HepG2 (cell line): ENCODE data around the gene KRTAP10-8. TPM values are rescaled to one million over a fixed set of nuclear protein-coding genes. Genes with fewer than 3 reads are reported as not detected.
A peak's percentile ranks its signal among the peaks of the same experiment; 100 is the strongest.

ENCODE experiments used
- ATAC-seq: fragments of 200-7000 bp; cut with Tn5 transposase; 3 replicates; pipeline ENCODE4 v1.9.1; 2020; ENCODE audit warnings: mild to moderate bottlenecking, moderate library complexity
- BruUV-seq: library from RNA; stranded (reverse); fragments of 400-500 nt; replicated peaks from 2 replicates; lab custom pipeline; 2021; lab: Mats Ljungman, UMichigan
- CTCF ChIA-PET: fragments of 300-600 bp; formaldehyde crosslinking; extraction: SDS; loops from one replicate; lab custom pipeline; 2021; ENCODE audit warnings: low total read pairs, inconsistent platforms, low intra/inter-chr PET ratio; lab: Yijun Ruan, JAX
- POLR2A ChIA-PET: fragments of 350-600 bp; sonication (Branson Sonifier 250); formaldehyde crosslinking; loops from one replicate; lab custom pipeline; 2020; ENCODE audit warnings: antibody characterized with exemption, inconsistent platforms; lab: Yijun Ruan, JAX
- DNase-seq: peaks from one replicate; pipeline ENCODE4 v3.0.0-alpha.2; 2015; ENCODE audit warnings: low spot score
- FAIRE-seq: peaks from 3 replicates; lab custom pipeline; 2011; peaks lifted over from hg19 to GRCh38; lab: Jason Lieb, UNC
- H2AFZ ChIP-seq: one replicate; pipeline ENCODE4 v1.6.1; 2011; ENCODE audit warnings: low read length, inconsistent platforms
- H3K27ac ChIP-seq: fragments of 300-600 bp; 3 replicates; pipeline ENCODE4 v1.8.0; 2011; ENCODE audit warnings: mixed run types, mild to moderate bottlenecking, mixed read lengths, low read length, inconsistent platforms; ENCODE audit not compliant: insufficient read depth; ENCODE audit errors: extremely low read length
- H3K27me3 ChIP-seq, 2 experiments: fragments of 200-600 bp in 1 of 2; 2 replicates in 1 of 2; 3 replicates in 1 of 2; pipeline versions ENCODE4 v1.6.0 to v1.8.0; 2011; ENCODE audit warnings: low read length in 2 of 2, mild to moderate bottlenecking in 2 of 2, moderate library complexity in 2 of 2, inconsistent platforms in 1 of 2; ENCODE audit not compliant: insufficient read depth in 2 of 2, control insufficient read depth in 1 of 2
- H3K36me3 ChIP-seq, 2 experiments: fragments of 200-600 bp in 1 of 2; replicated peaks in 1 of 2; 2 replicates in 1 of 2; 3 replicates in 1 of 2; pipeline versions ENCODE4 v1.5.1 to v1.8.0; 2011; ENCODE audit warnings: low read length in 2 of 2, inconsistent platforms in 1 of 2; ENCODE audit not compliant: insufficient read depth in 2 of 2, control insufficient read depth in 1 of 2
- H3K4me1 ChIP-seq: 2 replicates; pipeline ENCODE4 v1.5.1; 2012; ENCODE audit warnings: low read length, inconsistent platforms; ENCODE audit not compliant: insufficient read depth
- H3K4me2 ChIP-seq: 2 replicates; pipeline ENCODE4 v1.6.0; 2011; ENCODE audit warnings: low read depth, low read length, inconsistent platforms
- H3K4me3 ChIP-seq, 3 experiments: fragments of 200-600 bp in 1 of 3; sonication (generic), shearing (Covaris generic) in 1 of 3; replicated peaks in 1 of 3; 2 replicates each; pipeline ENCODE4 v1.5.1; 2011 to 2016; ENCODE audit warnings: low read length in 3 of 3, inconsistent platforms in 2 of 3, low read depth in 2 of 3, mild to moderate bottlenecking in 2 of 3, control low read depth in 1 of 3, mixed read lengths in 1 of 3; ENCODE audit not compliant: insufficient read depth in 1 of 3
- H3K79me2 ChIP-seq: one replicate; pipeline ENCODE4 v1.6.1; 2011; ENCODE audit warnings: low read length, inconsistent platforms; ENCODE audit not compliant: insufficient read depth
- H3K9ac ChIP-seq: 2 replicates; pipeline ENCODE4 v1.6.0; 2011; ENCODE audit warnings: mild to moderate bottlenecking, low read depth, low read length, inconsistent platforms; ENCODE audit not compliant: insufficient read depth
- H3K9me3 ChIP-seq: 2 replicates; pipeline ENCODE4 v1.5.1; 2012; ENCODE audit warnings: mild to moderate bottlenecking, low read length
- H4K20me1 ChIP-seq: 2 replicates; pipeline ENCODE4 v1.6.0; 2011; ENCODE audit warnings: inconsistent platforms, mild to moderate bottlenecking, low read length, moderate library complexity; ENCODE audit not compliant: insufficient read depth
- CREB1 ChIP-seq, 2 experiments: fragments of 450-650 bp in 1 of 2; IDR thresholded peaks; 2 replicates each; pipeline ENCODE4 v1.6.1; 2016 to 2017; ENCODE audit warnings: control low read depth in 1 of 2, mild to moderate bottlenecking in 1 of 2, missing compliant biosample characterization in 1 of 2, missing genetic modification characterization in 1 of 2
- KLF11 ChIP-seq: IDR thresholded peaks from 2 replicates; pipeline ENCODE4 v1.6.1; 2016; ENCODE audit warnings: missing compliant biosample characterization
- SP1 ChIP-seq, 2 experiments: fragments of 450-650 bp in 1 of 2; sonication (generic) in 1 of 2; formaldehyde crosslinking in 1 of 2; IDR thresholded peaks; 2 replicates each; pipeline versions ENCODE4 v1.4.0 to v1.6.1; 2016 to 2020; ENCODE audit warnings: missing genetic modification reagents in 1 of 2
- SRSF4 ChIP-seq: fragments of 200-400 bp; formaldehyde crosslinking; IDR thresholded peaks from one replicate; pipeline ENCODE4 v1.6.1; 2018; ENCODE audit warnings: mild to moderate bottlenecking, low read depth, low read length, moderate library complexity; ENCODE audit not compliant: poor library complexity, severe bottlenecking
- ZBTB21 ChIP-seq: sonication (generic); formaldehyde crosslinking; IDR thresholded peaks from 2 replicates; pipeline ENCODE4 v1.4.0; 2020; ENCODE audit warnings: missing genetic modification reagents
- ZZZ3 ChIP-seq: sonication (generic); formaldehyde crosslinking; IDR thresholded peaks from 2 replicates; pipeline ENCODE4 v1.4.0; 2020; ENCODE audit warnings: missing genetic modification reagents, mild to moderate bottlenecking, borderline replicate concordance
- WGBS: methylation state at CpG from one replicate; pipeline ENCODE4 v1.1.6; 2017; ENCODE audit warnings: low lambda C conversion rate; 5-methylcytosine and 5-hydroxymethylcytosine counted together
- in situ Hi-C: cut with HindIII; loops from 2 replicates; pipeline ENCODE4 v1.10.0; 2017; ENCODE audit warnings: low pct_unique_long_range_greater_than_20kb; ENCODE audit not compliant: extremely low pct_ligation_motif_present
- intact Hi-C: fragments of 100-400 bp; cut with micrococcal nuclease; formaldehyde crosslinking; loops from one replicate; pipeline ENCODE4 v1.10.0; 2022; ENCODE audit not compliant: unreplicated experiment
- polyA plus RNA-seq, 8 experiments: library from polyadenylated mRNA; depleted of rRNA in 3 of 8; stranded (reverse) in 7 of 8; unstranded in 1 of 8; fragments of >200 nt; fragmentation: Illumina TruSeq in 4 of 8; extraction: Trizol in 4 of 8; gene quantifications; 2 replicates each; pipeline versions ENCODE4 v1.2.1 to v1.2.3, GENCODE V29; 2011 to 2016; ENCODE audit warnings: low read depth in 4 of 8, missing spikeins in 1 of 8, mixed read lengths in 1 of 8; ENCODE audit not compliant: insufficient read depth in 1 of 8
- total RNA-seq, 5 experiments: library from RNA; depleted of rRNA; stranded (reverse); fragments of >200 nt; fragmentation: Illumina TruSeq; extraction: Trizol; gene quantifications; 2 replicates each; pipeline ENCODE4 v1.2.3, GENCODE V29; 2016; ENCODE audit warnings: low read depth in 1 of 5
- TF ChIP-seq, protein P1 (sequence below): IDR thresholded peaks from 2 replicates; pipeline ENCODE4 v1.6.1; 2016
- TF ChIP-seq, protein P2 (sequence below): sonication (generic); IDR thresholded peaks from 2 replicates; pipeline ENCODE4 v1.6.1; 2016; ENCODE audit warnings: low read depth, borderline replicate concordance
- TF ChIP-seq, protein P3 (sequence below): sonication (generic); formaldehyde crosslinking; IDR thresholded peaks from 2 replicates; pipeline ENCODE4 v1.8.1; 2022; ENCODE audit warnings: mild to moderate bottlenecking, missing genetic modification reagents

The KRTAP10-8 gene
- total and polyA plus RNA-seq, 2 of the 13 experiments (the other 11 are each of a cell fraction or from before 2014, with no cell fraction given) = not detected

DNA sequence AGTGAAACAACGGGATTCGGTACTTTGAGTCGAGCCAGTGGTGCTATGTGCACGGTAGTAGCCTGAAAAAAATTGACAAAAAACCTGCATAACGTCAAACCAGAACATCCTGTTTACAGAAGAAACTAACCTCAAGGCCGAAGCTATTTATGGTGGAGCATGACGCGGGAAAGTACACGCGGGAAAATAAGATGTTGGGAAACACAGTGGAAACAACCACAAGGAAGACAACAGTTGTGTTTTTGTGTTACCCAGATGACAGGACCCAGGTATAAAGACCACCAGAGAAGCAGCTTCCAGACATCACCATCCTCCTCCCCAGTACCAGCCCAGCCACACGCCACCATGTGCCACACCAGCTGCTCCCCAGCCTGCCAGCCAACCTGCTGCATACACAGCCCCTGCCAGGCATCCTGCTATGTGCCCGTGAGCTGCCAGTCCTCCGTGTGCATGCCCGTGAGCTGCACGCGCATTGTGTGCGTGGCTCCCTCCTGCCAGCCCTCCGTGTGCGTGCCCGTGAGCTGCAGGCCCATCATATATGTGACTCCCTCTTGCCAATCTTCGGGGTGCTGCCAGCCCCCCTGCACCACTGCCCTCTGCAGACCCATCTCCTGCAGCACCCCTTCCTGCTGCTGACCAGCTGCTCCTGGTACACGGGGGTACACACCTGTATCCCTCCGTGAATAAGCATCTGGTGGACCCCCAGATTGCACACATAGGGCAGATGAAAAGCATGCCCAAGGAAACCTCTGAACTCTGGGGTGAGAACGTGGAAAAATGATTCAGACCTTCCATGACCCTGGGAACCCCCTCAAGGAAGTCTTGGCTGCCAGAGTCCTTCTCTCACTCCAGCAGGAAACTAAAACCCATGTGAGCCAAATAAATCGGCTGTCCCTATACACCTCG, 46.0 kb downstream of the KRTAP10-8 start, which contains the start of gene KRTAP12-3:
TSS of gene KRTAP12-3 (plus strand) at position 298 of the 906 bp plus-strand sequence. CDS start at position 346, 48 bp downstream.
- Histone ChIP-seq H3K27ac (no peak within 1 kb of the TSS), H3K79me2 (no peaks in the 10 kb centered on the region), H4K20me1 (no peaks in the 10 kb centered on the region), H2AFZ (no peak within 1 kb of the TSS), H3K9me3 (peaks cover 4% of the 10 kb centered on the region; the same call in 1 of the 2 replicates), H3K36me3 (no peaks in the 10 kb centered on the region), H3K4me1 (peaks cover 9% of the 10 kb centered on the region; the same call in 1 of the 2 replicates), H3K4me2 (no peak within 1 kb of the TSS), H3K27me3 (peaks cover 3 to 13% of the 10 kb centered on the region in 2 experiments; a peak in 2 of 5 replicates), H3K9ac (no peak within 1 kb of the TSS), H3K4me3 (no peak within 1 kb of the TSS)
- no TSS peak for BruUV-seq
- intact Hi-C loops = no loop called here
- ChIA-PET POLR2A (no interaction called here), CTCF (no interaction called here)
- no peak for DNase-seq
- FAIRE-seq = no peak
- no peak for ATAC-seq
- in situ Hi-C loops = no loop called here
- WGBS = 48% methylated on average over 18 of the region's 26 CpGs
- TF ChIP-seq, protein P1, sequence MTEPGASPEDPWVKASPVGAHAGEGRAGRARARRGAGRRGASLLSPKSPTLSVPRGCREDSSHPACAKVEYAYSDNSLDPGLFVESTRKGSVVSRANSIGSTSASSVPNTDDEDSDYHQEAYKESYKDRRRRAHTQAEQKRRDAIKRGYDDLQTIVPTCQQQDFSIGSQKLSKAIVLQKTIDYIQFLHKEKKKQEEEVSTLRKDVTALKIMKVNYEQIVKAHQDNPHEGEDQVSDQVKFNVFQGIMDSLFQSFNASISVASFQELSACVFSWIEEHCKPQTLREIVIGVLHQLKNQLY = no peak
- TF ChIP-seq ZBTB21 (CRISPR knock-in tag) = peak; percentile 41; the same call in 1 of the 2 replicates
- no peak for TF ChIP-seq SRSF4
- TF ChIP-seq, protein P2, sequence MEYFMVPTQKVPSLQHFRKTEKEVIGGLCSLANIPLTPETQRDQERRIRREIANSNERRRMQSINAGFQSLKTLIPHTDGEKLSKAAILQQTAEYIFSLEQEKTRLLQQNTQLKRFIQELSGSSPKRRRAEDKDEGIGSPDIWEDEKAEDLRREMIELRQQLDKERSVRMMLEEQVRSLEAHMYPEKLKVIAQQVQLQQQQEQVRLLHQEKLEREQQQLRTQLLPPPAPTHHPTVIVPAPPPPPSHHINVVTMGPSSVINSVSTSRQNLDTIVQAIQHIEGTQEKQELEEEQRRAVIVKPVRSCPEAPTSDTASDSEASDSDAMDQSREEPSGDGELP = no peak
- 0 out of 2 replicates have a peak, but pooled peaks have one; percentile 3 for TF ChIP-seq CREB1 (IDR thresholded peaks at IDR 0.05)
- TF ChIP-seq CREB1 (CRISPR knock-in tag; IDR thresholded peaks at IDR 0.05) = no peak
- TF ChIP-seq, protein P3, sequence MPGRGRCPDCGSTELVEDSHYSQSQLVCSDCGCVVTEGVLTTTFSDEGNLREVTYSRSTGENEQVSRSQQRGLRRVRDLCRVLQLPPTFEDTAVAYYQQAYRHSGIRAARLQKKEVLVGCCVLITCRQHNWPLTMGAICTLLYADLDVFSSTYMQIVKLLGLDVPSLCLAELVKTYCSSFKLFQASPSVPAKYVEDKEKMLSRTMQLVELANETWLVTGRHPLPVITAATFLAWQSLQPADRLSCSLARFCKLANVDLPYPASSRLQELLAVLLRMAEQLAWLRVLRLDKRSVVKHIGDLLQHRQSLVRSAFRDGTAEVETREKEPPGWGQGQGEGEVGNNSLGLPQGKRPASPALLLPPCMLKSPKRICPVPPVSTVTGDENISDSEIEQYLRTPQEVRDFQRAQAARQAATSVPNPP (CRISPR knock-in tag) = no peak
- no peak for TF ChIP-seq SP1 (IDR thresholded peaks at IDR 0.05)
- no peak for TF ChIP-seq SP1 (CRISPR knock-in tag; IDR thresholded peaks at IDR 0.05)
- no peak for TF ChIP-seq ZZZ3 (CRISPR knock-in tag)
- no peak for TF ChIP-seq KLF11
